ENCODE results near the gene MBP. TPM values are rescaled to one million over a fixed set of nuclear protein-coding genes. Genes with fewer than 3 reads are reported as not detected.

MBP gene
- total RNA-seq, 1 donor from 2014 or later, result 35.0 TPM

GRCh38 chr18:77164763-77165485 is 32.3 kb upstream of the MBP start:
- H3K9me3 ChIP-seq (replicated peaks), result no peaks in the 10 kb centered on the region
- no peak for DNase-seq
- no peak overlapping the region for H3K4me3 ChIP-seq
- no peaks in the 10 kb centered on the region for H3K36me3 ChIP-seq
- H3K27ac ChIP-seq (replicated peaks), result peak overlapping the region; percentile 27
- intact Hi-C loops (cut with micrococcal nuclease), result no loop called here
- H3K4me1 ChIP-seq, result peaks cover 3% of the 10 kb centered on the region
- no peak for TF ChIP-seq CTCF (IDR thresholded peaks at IDR 0.05; ENCODE audit: borderline replicate concordance)
- H3K27me3 ChIP-seq (ENCODE audit: low read depth), result peaks cover 36% of the 10 kb centered on the region

DNA sequence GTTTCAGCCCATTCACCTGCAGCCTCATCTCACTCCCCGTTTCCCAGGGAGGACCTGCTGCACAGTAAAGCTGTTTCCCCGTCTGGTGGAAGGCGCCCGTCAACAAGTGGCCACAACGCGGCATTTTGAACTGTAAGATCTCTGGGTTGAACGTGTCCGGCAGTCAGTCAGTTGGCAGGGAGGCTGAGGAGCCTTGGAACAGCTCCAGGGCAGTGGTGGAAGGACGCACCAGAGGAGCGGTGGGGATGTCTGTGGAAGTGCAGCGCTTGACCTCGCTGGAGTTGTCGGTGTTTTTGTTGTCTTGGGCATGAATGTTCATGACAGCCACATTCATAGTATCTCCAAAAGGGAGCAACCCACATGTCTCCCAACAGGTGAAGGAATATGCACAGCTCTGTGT is 31.4 kb upstream of the MBP start:
- TF ChIP-seq CTCF (IDR thresholded peaks at IDR 0.05; ENCODE audit: borderline replicate concordance), result no peak
- Histone ChIP-seq H3K9me3 (replicated peaks) (no peaks in the 10 kb centered on the region), H3K27ac (replicated peaks) (no peak overlapping the region), H3K4me1 (peaks cover 3% of the 10 kb centered on the region), H3K4me3 (no peak overlapping the region), H3K27me3 (ENCODE audit: low read depth) (peaks cover 38% of the 10 kb centered on the region), H3K36me3 (no peaks in the 10 kb centered on the region)
- intact Hi-C loops (cut with micrococcal nuclease), result no loop called here
- no peak for DNase-seq

GRCh38 chr18:77162580-77162979 is 30.0 kb upstream of the MBP start:
- intact Hi-C loops (cut with micrococcal nuclease), result no loop called here
- Histone ChIP-seq H3K27me3 (ENCODE audit: low read depth) (peaks cover 38% of the 10 kb centered on the region), H3K36me3 (no peaks in the 10 kb centered on the region), H3K4me3 (no peak overlapping the region), H3K27ac (replicated peaks) (no peak overlapping the region), H3K4me1 (peaks cover 3% of the 10 kb centered on the region), H3K9me3 (replicated peaks) (no peaks in the 10 kb centered on the region)
- no peak for DNase-seq
- TF ChIP-seq CTCF (IDR thresholded peaks at IDR 0.05; ENCODE audit: borderline replicate concordance), result no peak

DNA sequence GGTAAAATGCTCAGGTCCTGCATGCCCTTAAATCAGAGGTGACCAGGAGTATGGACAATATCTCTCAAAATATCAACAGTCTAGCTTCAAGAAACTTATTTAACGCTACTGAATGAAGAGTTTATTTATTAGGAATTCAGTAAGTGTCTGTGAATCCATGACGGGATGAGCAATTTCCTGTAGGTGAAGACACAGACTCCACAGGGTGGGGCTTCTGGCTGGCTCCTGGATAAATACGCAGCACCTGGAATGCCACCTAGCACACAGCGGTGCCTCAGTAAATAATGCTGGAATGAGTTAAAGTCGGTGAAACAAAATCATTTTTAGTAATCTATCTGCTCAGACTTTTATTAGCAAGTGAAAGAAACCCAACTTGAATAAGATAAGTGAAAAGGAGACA is 29.4 kb upstream of the MBP start:
- DNase-seq, result no peak
- H3K9me3 ChIP-seq (replicated peaks), result no peaks in the 10 kb centered on the region
- H3K4me3 ChIP-seq, result no peak overlapping the region
- no peaks in the 10 kb centered on the region for H3K36me3 ChIP-seq
- no peak for TF ChIP-seq CTCF (IDR thresholded peaks at IDR 0.05; ENCODE audit: borderline replicate concordance)
- intact Hi-C loops (cut with micrococcal nuclease), result no loop called here
- peaks cover 38% of the 10 kb centered on the region for H3K27me3 ChIP-seq (ENCODE audit: low read depth)
- H3K27ac ChIP-seq (replicated peaks), result no peak overlapping the region
- H3K4me1 ChIP-seq, result peaks cover 3% of the 10 kb centered on the region

DNA sequence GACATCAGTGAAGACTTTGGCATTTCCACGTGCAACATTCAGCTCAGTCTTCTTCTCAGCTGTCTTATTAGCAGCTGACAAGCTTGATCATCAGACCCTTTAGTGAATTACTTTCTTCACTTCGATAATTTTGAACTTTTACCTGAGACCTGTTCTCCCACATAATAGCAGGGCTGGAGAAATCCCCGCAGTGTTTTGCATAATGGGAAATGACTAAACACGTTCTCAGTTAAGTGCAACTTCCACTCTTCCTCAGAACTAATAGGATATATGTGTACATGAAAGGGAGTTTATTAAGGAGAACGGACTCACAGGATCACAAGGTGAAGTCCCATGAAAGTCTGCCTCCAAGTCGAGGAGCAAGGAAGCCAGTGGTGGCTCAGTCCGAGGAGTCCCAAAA is 28.8 kb upstream of the MBP start:
- no peaks in the 10 kb centered on the region for H3K36me3 ChIP-seq
- no peak for TF ChIP-seq CTCF (IDR thresholded peaks at IDR 0.05; ENCODE audit: borderline replicate concordance)
- no peaks in the 10 kb centered on the region for H3K9me3 ChIP-seq (replicated peaks)
- DNase-seq, result no peak
- H3K4me3 ChIP-seq, result no peak overlapping the region
- H3K27me3 ChIP-seq (ENCODE audit: low read depth), result peaks cover 38% of the 10 kb centered on the region
- intact Hi-C loops (cut with micrococcal nuclease), result no loop called here
- peaks cover 3% of the 10 kb centered on the region for H3K4me1 ChIP-seq
- H3K27ac ChIP-seq (replicated peaks), result no peak overlapping the region
